Heart right ventricle (tissue), 16 donors: ENCODE results near the gene ZBTB7C. TPM values are rescaled to one million over a fixed set of nuclear protein-coding genes. Genes with fewer than 3 reads are reported as not detected.

Source experiments
- ATAC-seq, 8 donors: fragments of 200-7000 bp; cut with Tn5 transposase; one replicate each; pipeline ENCODE4 v1.9.1; 2020; ENCODE audit warnings: mild to moderate bottlenecking in 8 of 8, moderate library complexity in 8 of 8, moderate number of reproducible peaks in 1 of 8
- DNase-seq, 2 donors: peaks; one replicate each; pipeline ENCODE4 v3.0.0-alpha.2; 2020
- H3K27ac ChIP-seq, 10 donors: fragments of 200-600 bp; sonication (generic) in 2 of 10; one replicate each; pipeline versions ENCODE4 v1.5.0 to v1.8.0; 2020 to 2022; ENCODE audit warnings: mild to moderate bottlenecking in 3 of 10
- H3K27me3 ChIP-seq, 7 donors: fragments of 200-600 bp; one replicate each; pipeline ENCODE4 v1.8.0; 2021 to 2022; ENCODE audit warnings: mild to moderate bottlenecking in 2 of 7
- H3K36me3 ChIP-seq, 9 donors: fragments of 200-600 bp; sonication (generic) in 1 of 9; one replicate each; pipeline versions ENCODE4 v1.5.0 to v1.8.0; 2020 to 2022; ENCODE audit warnings: mild to moderate bottlenecking in 2 of 9
- H3K4me1 ChIP-seq, 9 donors: fragments of 200-600 bp; sonication (generic) in 1 of 9; one replicate each; pipeline versions ENCODE4 v1.5.0 to v1.8.0; 2020 to 2022; ENCODE audit warnings: mild to moderate bottlenecking in 4 of 9
- H3K4me3 ChIP-seq, 10 donors: fragments of 200-600 bp; sonication (generic) in 2 of 10; one replicate each; pipeline versions ENCODE4 v1.5.0 to v1.8.0; 2020 to 2022; ENCODE audit warnings: mild to moderate bottlenecking in 7 of 10, moderate library complexity in 2 of 10
- H3K9me3 ChIP-seq, 11 donors: fragments of 200-600 bp in 10 of 11; sonication (generic) in 2 of 11; one replicate each; pipeline versions ENCODE4 v1.5.0 to v1.8.0; 2013 to 2022; ENCODE audit warnings: mild to moderate bottlenecking in 2 of 11, control low read depth in 1 of 11, moderate library complexity in 1 of 11
- CTCF ChIP-seq, 9 donors: fragments of 200-600 bp; sonication (generic) in 2 of 9; IDR thresholded peaks; one replicate each; pipeline versions ENCODE4 v1.5.0 to v1.8.0; 2021 to 2022; ENCODE audit warnings: antibody characterized with exemption in 9 of 9, mild to moderate bottlenecking in 5 of 9, moderate library complexity in 1 of 9
- WGBS, 2 donors: extraction: QIAGEN DNeasy Blood & Tissue Kit; methylation state at CpG; one replicate each; pipeline ENCODE4 v1.1.7; 2013; ENCODE audit warnings: inconsistent platforms in 1 of 2; 5-methylcytosine and 5-hydroxymethylcytosine counted together
- intact Hi-C, 10 donors: fragments of 100-400 bp; cut with DNase I; formaldehyde crosslinking; loops; one replicate each; pipeline versions ENCODE4 v1.11.1 to v1.14.2; 2022
- polyA plus RNA-seq, 2 donors: library from polyadenylated mRNA; stranded (reverse); fragments of 200-250 nt; gene quantifications; one replicate each; pipeline ENCODE4 v1.2.3, GENCODE V29; 2013
- total RNA-seq, 10 donors: library from RNA; stranded (reverse); fragmentation: NEBNext Ultra II Directional in 3 of 10; extraction: Animal tissue kit (Norgen Biotek cat#: 25700) in 3 of 10; gene quantifications; one replicate each; pipeline versions ENCODE4 v1.2.1 to v1.2.4, GENCODE V29; 2021 to 2023
- donor health status: Arrhythmogenic right ventricular cardiomyopathy.
- donor health status: ischemic (EF 13 %, LVEDD 7.1; RV severe dilation, severe dysfunction).
- donor health status: healthy with polysubstance abuse.
- donor health status: DM: no; HTN: yes; CAD: no.
- donor health status: DM: no; HTN: no; CAD: no.
- donor health status: ischemic (EF 25% LVEDD 6.9; RV normal size, moderate dysfunction).
- donor health status: ischemic (EF 25% LVEDD 5.7; RV mildly dilated, moderate dysfunction).
- donor health status: healthy.
- donor health status: DM: yes; HTN: yes; CAD: no.
- donor health status: Ischemic cardiomyopathy.
- donor health status: ischemic (EF 35%, LVEDD 5.7; RV mildly dilated, moderate dysfunction).
- donor health status: nonischemic (EF 11% LVEDD 7.7; RV severe dilation, severe dysfunction).
- donor health status: DM: yes; HTN: yes; CAD: no.
- donor health status: PGD.
- donor health status: ischemic (EF 29% LVEDD 5.4; RV normal size, mild dysfunction).
- donor health status: nonischemic (EF 23%, LVEDD 6.1; RV moderate dilation, normal function).

Gene ZBTB7C
- total and polyA plus RNA-seq, 12 donors, result 0.49 to 6.3 (median 1.5) TPM

DNA sequence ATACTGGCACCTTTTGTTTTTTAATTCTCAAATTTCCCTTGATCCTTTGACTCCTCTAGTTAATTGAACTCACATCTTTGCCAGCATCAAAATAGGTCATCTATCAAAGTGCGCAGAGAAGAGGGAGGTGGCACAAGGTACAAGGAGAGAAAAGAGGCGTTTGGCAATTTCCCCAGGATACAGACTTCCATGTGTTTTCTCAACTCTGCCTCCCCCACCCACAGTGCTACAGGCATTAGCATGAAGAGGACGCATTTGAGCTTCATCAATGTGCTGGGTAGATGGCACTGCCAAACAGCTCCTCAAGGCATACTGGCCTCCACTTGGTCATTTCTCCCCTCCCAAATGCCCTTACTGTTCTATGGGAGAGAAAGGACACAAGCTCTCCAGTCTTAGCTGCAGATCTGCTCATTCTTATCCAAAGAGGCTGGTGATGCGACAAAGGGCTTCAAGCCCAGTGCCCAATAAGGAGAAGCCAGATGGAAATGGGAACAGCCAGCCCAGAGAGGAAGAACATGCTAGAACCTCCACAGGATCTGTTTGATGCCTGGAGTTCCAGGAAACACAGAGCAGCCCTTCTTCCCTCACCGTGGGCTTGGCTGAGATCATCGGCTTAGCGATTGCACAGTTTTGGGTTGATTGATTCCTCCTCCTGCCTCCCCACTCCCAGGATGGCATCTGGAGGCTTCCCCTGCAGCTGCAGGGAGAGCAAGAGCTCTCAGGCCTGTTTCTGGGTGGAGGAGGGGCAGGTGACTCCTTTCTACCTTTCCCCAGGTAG lies 334.1 kb downstream of the ZBTB7C start:
- DNase-seq (no peak), ATAC-seq (no peak)
- Histone ChIP-seq H3K9me3 (no peaks in the 10 kb centered on the region), H3K27ac (no peak overlapping the region), H3K4me1 (peaks cover 0 to 48% (median 13%) of the 10 kb centered on the region in 9 donors), H3K27me3 (no peaks in the 10 kb centered on the region), H3K4me3 (no peak overlapping the region), H3K36me3 (no peaks in the 10 kb centered on the region)
- TF ChIP-seq CTCF (IDR thresholded peaks at IDR 0.05), result no peak
- intact Hi-C loops, result no loop called here
- 74 to 80% methylated on average over 7 of the region's 7 CpGs for WGBS, 2 donors

DNA sequence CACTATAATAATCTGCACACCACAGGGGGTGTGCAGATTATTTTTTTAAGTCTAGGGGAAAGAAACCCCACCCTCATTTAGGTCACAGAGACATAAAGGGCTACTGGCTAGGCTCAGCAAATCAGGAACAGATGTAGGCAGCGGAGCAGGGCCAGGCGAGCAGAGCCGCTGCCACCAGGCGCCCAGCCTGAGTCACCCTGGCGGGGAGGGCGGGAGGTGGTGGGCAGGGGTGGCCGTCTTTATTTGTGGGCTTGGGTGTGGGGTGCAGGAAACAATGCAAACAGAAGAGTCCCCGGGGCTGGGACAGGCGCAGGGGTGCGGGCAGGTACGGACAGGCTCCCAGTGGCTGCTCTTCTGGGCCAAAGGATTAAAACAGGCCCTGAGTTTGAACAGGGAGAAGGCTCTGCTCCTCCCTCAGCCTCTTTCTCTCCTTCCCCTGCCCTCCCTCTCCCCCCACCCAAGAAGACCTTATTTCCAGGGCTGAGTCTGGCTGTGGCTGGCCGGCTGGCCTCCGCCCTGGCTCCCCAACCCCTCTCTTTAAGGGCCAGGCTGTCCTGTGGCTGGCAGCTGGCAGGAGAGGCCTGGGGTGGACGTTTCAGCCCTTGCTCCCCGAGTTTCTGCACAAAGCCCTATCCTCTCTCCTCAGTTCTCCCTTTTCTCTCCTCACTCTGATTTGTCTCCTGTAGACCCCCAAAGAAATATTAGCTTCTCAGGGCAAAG lies 335.8 kb downstream of the ZBTB7C start:
- 77 to 80% methylated on average over 15 of the region's 15 CpGs for WGBS, 2 donors
- Histone ChIP-seq H3K4me3 (no peak overlapping the region), H3K27ac (peak overlapping the region; percentile 11 to 81 (median 64)), H3K27me3 (no peaks in the 10 kb centered on the region), H3K9me3 (no peaks in the 10 kb centered on the region), H3K4me1 (peaks cover 0 to 48% (median 13%) of the 10 kb centered on the region in 9 donors), H3K36me3 (no peaks in the 10 kb centered on the region)
- intact Hi-C loops, result no loop called here
- no peak for TF ChIP-seq CTCF (IDR thresholded peaks at IDR 0.05)
- ATAC-seq (peak; percentile 12 to 69 (median 42)), DNase-seq (no peak)

DNA sequence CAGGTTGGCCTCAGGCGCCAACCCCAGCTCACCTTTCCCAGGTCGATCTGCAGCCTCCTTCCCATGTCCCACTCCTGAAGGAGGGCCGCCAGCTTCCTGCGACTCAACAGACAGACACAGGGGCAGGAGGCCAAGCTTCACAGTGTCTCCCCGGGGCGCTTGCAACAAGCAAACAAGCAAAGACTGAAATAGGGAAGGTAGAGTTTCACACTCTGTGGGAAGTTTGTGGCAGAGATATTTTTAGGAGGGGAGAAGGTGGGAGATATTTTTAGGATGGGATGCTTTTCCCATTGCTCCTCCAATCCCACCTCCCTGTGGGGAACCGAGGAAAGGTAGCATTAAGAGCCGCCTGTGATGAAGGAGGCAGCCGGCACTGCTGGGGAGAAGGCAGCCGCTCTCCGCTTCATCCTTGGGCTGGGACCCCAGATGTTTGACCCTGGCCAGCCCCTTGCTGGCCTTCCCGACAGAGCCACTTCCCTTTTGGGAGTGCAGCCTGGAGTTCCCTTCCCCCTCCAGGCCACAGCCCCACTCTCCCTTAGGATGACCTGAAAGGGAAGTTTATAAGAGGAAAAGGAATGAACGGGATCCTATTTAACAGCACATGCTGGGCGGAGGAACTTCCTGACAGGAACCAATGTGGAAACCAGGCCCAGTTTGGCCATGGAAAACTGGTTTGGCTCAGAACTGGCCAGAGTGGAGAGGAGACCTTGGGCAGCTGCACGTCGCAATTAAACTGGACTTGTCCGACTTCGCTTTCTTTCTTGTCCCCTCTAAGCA lies 336.6 kb downstream of the ZBTB7C start:
- peak in 1 of 2 donors; percentile 27 for DNase-seq
- intact Hi-C loops, result no loop called here
- Histone ChIP-seq H3K36me3 (no peaks in the 10 kb centered on the region), H3K4me3 (no peak overlapping the region), H3K9me3 (no peaks in the 10 kb centered on the region), H3K27ac (peak overlapping the region; percentile 11 to 81 (median 66)), H3K27me3 (no peaks in the 10 kb centered on the region), H3K4me1 (peaks cover 0 to 45% (median 13%) of the 10 kb centered on the region in 9 donors)
- 47 to 59% methylated on average over 18 of the region's 18 CpGs for WGBS, 2 donors
- TF ChIP-seq CTCF (IDR thresholded peaks at IDR 0.05), result no peak
- peak; percentile 52 to 89 (median 80) for ATAC-seq

DNA sequence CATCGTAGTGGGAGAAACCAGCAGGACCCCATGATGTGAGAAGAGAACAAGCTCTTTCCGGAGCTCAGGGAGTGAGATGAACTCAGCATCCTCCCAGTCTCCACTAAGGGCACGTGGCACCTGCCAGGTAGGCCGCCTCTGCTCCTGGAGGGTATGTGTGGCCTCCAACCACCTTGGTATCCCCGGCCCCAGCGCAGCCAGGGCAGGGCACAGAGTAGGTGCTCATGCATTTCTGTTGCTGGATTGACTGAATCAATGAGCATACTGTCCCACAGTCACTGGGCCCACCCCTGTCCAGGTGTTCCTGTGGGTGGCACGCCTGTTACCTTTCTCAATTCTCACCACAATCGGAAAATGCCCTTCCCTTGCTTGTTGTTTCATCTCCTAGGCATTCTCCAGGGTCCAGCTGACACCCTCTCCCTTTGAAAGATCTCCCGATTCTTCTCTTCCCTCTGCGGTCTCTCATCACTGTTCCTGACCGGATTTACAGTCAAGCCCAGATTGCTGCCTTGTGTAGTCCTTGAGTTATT lies 340.2 kb downstream of the ZBTB7C start:
- WGBS, 2 donors, result 95 to 97% methylated on average over 11 of the region's 11 CpGs
- TF ChIP-seq CTCF (IDR thresholded peaks at IDR 0.05), result no peak
- H3K27me3 ChIP-seq, result no peaks in the 10 kb centered on the region
- no peaks in the 10 kb centered on the region for H3K36me3 ChIP-seq
- H3K4me1 ChIP-seq, result peaks cover 0 to 24% (median 13%) of the 10 kb centered on the region in 9 donors
- DNase-seq (no peak), ATAC-seq (no peak)
- intact Hi-C loops, result no loop called here
- no peak overlapping the region for H3K4me3 ChIP-seq
- H3K9me3 ChIP-seq, result no peaks in the 10 kb centered on the region
- H3K27ac ChIP-seq, result no peak overlapping the region
